Diencephalon (tissue), 1 donor: ENCODE measurements around the gene PGAP2. TPM values are rescaled to one million over a fixed set of nuclear protein-coding genes. Genes with fewer than 3 reads are reported as not detected.

Experiments
- small RNA-seq: library from RNA; depleted of rRNA; stranded (forward); fragments of <200 nt; gene quantifications from one replicate; pipeline ENCODE3, GENCODE V24; 2014
- total RNA-seq: library from RNA; depleted of rRNA; stranded (reverse); fragments of >200 nt; gene quantifications from one replicate; pipeline ENCODE4 v1.2.3, GENCODE V29; 2014

Gene PGAP2
- 13.1 TPM for total RNA-seq

DNA sequence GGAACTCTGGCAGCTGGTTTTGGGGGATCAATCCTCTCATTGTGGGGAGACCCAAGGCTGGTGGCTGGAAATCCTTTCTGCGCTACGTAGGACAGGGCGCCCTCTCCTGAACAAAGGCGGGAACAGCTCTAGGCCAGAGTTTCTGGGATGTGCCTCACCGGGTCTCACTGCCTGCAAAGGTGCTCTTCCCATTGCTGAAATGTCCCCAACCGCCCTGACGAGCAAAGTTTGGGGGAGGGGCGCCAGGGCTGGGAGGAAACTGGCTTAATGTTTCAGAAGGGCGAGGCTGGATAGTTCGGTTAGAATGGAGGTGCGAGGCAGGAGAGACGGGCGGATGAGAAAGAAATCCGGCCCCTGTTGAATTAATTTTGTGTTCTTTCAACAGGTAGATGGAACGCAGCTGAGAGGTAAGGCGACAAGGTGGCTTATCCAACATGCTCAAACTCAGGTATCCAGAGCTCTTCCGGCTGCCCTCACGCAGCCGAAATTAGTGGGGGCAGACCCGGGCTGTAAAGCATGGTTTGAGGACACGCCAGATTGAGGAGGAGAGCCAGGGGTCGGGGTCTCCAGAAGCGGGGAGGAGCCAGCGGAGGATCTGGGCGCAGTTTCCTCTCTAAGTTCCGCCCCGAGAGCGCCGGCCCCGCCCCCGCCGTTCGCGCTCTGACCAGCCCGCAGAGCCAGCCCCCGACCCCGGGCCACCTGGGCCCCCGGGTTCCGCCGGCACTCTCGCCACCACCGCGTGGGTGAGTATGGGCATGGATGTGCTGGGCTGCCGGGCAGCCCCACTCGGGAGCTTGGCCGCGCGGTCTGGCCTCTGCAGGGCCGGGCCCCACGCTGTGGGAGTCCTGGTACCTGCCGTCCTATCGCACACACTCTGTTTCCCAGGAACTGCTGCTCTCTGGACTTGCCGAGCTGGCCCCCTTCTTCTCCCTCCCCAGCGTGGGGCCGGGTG lies at the start of gene PGAP2:
PGAP2 (plus strand) TSS at position 652 of the 952 bp plus-strand sequence. CDS start 2,700 bp downstream, outside the sequence.

GRCh38 chr11:3797329-3798090 lies 10.8 kb upstream of the PGAP2 start, which contains the start of gene NUP98:
NUP98 (minus strand) TSS chr11:3797554; CDS start chr11:3782117, 15,437 bp downstream.

GRCh38 chr11:3840870-3841425 lies 32.6 kb downstream of the PGAP2 start, which contains the start of gene RHOG:
RHOG (minus strand) TSS chr11:3840959; CDS start chr11:3828138, 12,821 bp downstream.

GRCh38 chr11:3854977-3855807 lies 46.8 kb downstream of the PGAP2 start, which contains the start of gene STIM1:
STIM1 (plus strand) TSS chr11:3855664; CDS start chr11:3856271, 607 bp downstream.

Small RNAs within 50 kb of the gene (small RNA-seq; reads per million reads assigned to genes)
- not detected for gene RNU7-50P

Other genes with a start within 250 kb of the PGAP2 start
- 1.4 TPM for gene ART5, start 166.6 kb upstream of the PGAP2 start, total RNA-seq
- gene ART1, start 163.4 kb upstream of the PGAP2 start, total RNA-seq = not detected
- 0.92 TPM for gene CHRNA10, start 137.2 kb upstream of the PGAP2 start, total RNA-seq
- 68.3 TPM for gene NUP98, start 11.0 kb upstream of the PGAP2 start, total RNA-seq
- gene RHOG, start 32.4 kb downstream of the PGAP2 start, total RNA-seq = 2.5 TPM
- gene STIM1, start 47.1 kb downstream of the PGAP2 start, total RNA-seq = 31.1 TPM